ENCODE measurements around the gene FRMD3. TPM values are rescaled to one million over a fixed set of nuclear protein-coding genes. Genes with fewer than 3 reads are reported as not detected.
A peak's percentile ranks its signal among the peaks of the same experiment; 100 is the strongest.

FRMD3 gene
- total RNA-seq, 1 donor from 2014 or later: 2.8 TPM

- DNase-seq (ENCODE audit: low read depth in 2 of 2): no peak
These were observed 64.7 kb downstream of the FRMD3 start for GRCh38 chr9:83473488-83473971.

GRCh38 chr9:83472764-83473163 lies 65.4 kb downstream of the FRMD3 start:
- DNase-seq (ENCODE audit: low read depth in 2 of 2): no peak

GRCh38 chr9:83472221-83472665 lies 66.0 kb downstream of the FRMD3 start:
- peak; percentile 20 to 75 for DNase-seq (ENCODE audit: low read depth in 2 of 2)

- no peak for DNase-seq (ENCODE audit: low read depth in 2 of 2)
These were observed 67.0 kb downstream of the FRMD3 start for GRCh38 chr9:83471241-83471640.

- no peak for DNase-seq (ENCODE audit: low read depth in 2 of 2)
These were observed 68.5 kb downstream of the FRMD3 start for GRCh38 chr9:83469722-83470121.

GRCh38 chr9:83468821-83469220 lies 69.4 kb downstream of the FRMD3 start:
- no peak for DNase-seq (ENCODE audit: low read depth in 2 of 2)

- no peak for DNase-seq (ENCODE audit: low read depth in 2 of 2)
These were observed 71.3 kb downstream of the FRMD3 start for GRCh38 chr9:83466877-83467276.

GRCh38 chr9:83466351-83466750 lies 71.8 kb downstream of the FRMD3 start:
- DNase-seq (ENCODE audit: low read depth in 2 of 2): no peak

GRCh38 chr9:83459830-83460229 lies 78.4 kb downstream of the FRMD3 start:
- no peak for DNase-seq (ENCODE audit: low read depth in 2 of 2)

- DNase-seq (ENCODE audit: low read depth in 2 of 2): no peak
These were observed 79.7 kb downstream of the FRMD3 start for GRCh38 chr9:83458530-83458929.

GRCh38 chr9:83457005-83457404 lies 81.2 kb downstream of the FRMD3 start:
- no peak for DNase-seq (ENCODE audit: low read depth in 2 of 2)

- no peak for DNase-seq (ENCODE audit: low read depth in 2 of 2)
These were observed 82.0 kb downstream of the FRMD3 start for GRCh38 chr9:83456226-83456625.

GRCh38 chr9:83454076-83454475 lies 84.1 kb downstream of the FRMD3 start:
- no peak for DNase-seq (ENCODE audit: low read depth in 2 of 2)

- no peak for DNase-seq (ENCODE audit: low read depth in 2 of 2)
These were observed 86.9 kb downstream of the FRMD3 start for GRCh38 chr9:83451308-83451707.

- no peak for DNase-seq (ENCODE audit: low read depth in 2 of 2)
These were observed 88.2 kb downstream of the FRMD3 start for GRCh38 chr9:83449983-83450382.

- no peak for DNase-seq (ENCODE audit: low read depth in 2 of 2)
These were observed 89.0 kb downstream of the FRMD3 start for GRCh38 chr9:83449166-83449565.

GRCh38 chr9:83448626-83449025 lies 89.6 kb downstream of the FRMD3 start:
- no peak for DNase-seq (ENCODE audit: low read depth in 2 of 2)

GRCh38 chr9:83447351-83447750 lies 90.8 kb downstream of the FRMD3 start:
- DNase-seq (ENCODE audit: low read depth in 2 of 2): no peak

- DNase-seq (ENCODE audit: low read depth in 2 of 2): no peak
These were observed 92.4 kb downstream of the FRMD3 start for GRCh38 chr9:83445703-83446265.

GRCh38 chr9:83444110-83444509 lies 94.1 kb downstream of the FRMD3 start:
- no peak for DNase-seq (ENCODE audit: low read depth in 2 of 2)

GRCh38 chr9:83441390-83441789 lies 96.8 kb downstream of the FRMD3 start:
- DNase-seq (ENCODE audit: low read depth in 2 of 2): peak; percentile 17 to 43

- no peak for DNase-seq (ENCODE audit: low read depth in 2 of 2)
These were observed 97.6 kb downstream of the FRMD3 start for GRCh38 chr9:83440641-83441040.

- DNase-seq (ENCODE audit: low read depth in 2 of 2): no peak
These were observed 102.9 kb downstream of the FRMD3 start for GRCh38 chr9:83435301-83435700.

GRCh38 chr9:83434254-83434653 lies 103.9 kb downstream of the FRMD3 start:
- DNase-seq (ENCODE audit: low read depth in 2 of 2): no peak

All from dermis microvascular lymphatic vessel endothelial cell (primary cell).